ENCODE data around the gene ANAPC13.

DNA sequence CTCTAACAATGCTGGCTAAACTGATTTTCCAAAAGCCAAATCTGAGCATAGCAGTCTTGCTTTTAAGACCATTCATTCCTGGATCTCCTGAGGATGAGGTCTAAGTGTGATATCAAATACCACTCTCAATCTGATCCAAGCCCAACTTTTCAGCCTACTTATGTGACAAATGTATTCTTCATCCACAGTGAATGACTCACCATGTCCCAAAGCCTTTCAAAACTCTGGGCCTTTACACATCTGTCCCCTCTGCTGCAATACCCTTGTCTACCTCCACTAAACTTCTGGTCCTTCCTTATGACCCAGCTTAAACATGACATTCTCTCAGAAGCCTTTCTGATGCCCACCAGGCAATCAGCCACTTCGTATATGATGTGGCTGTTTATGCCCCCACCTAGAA is 4.6 kb downstream of the ANAPC13 start:
- TF ChIP-seq, protein P1, sequence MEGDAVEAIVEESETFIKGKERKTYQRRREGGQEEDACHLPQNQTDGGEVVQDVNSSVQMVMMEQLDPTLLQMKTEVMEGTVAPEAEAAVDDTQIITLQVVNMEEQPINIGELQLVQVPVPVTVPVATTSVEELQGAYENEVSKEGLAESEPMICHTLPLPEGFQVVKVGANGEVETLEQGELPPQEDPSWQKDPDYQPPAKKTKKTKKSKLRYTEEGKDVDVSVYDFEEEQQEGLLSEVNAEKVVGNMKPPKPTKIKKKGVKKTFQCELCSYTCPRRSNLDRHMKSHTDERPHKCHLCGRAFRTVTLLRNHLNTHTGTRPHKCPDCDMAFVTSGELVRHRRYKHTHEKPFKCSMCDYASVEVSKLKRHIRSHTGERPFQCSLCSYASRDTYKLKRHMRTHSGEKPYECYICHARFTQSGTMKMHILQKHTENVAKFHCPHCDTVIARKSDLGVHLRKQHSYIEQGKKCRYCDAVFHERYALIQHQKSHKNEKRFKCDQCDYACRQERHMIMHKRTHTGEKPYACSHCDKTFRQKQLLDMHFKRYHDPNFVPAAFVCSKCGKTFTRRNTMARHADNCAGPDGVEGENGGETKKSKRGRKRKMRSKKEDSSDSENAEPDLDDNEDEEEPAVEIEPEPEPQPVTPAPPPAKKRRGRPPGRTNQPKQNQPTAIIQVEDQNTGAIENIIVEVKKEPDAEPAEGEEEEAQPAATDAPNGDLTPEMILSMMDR (IDR thresholded peaks at IDR 0.05), result no peak
- TF ChIP-seq POLR2AphosphoS5 (IDR thresholded peaks at IDR 0.05) (no peak), POLR2A (IDR thresholded peaks at IDR 0.05; ENCODE audit: low read depth) (no peak), EP300 (IDR thresholded peaks at IDR 0.05) (no peak)

All from esophagus muscularis mucosa (tissue), 4 donors.